Measurements from ENCODE around the gene FBN1.

Gene FBN1

GRCh38 chr15:48528921-48529320 is 116.6 kb downstream of the FBN1 start:
- no peak overlapping the region for H3K23ac ChIP-seq (ENCODE audit: low read length)
- H3K18ac ChIP-seq (ENCODE audit: low read length) = no peak overlapping the region
- H3K79me2 ChIP-seq (ENCODE audit: control insufficient read depth, insufficient read depth, low read length) = no peaks in the 10 kb centered on the region
- no CpG with 5 or more reads among the region's 4 CpGs for WGBS (ENCODE audit: extremely low coverage, insufficient coverage, low lambda C conversion rate)
- no peak overlapping the region for H3K4me2 ChIP-seq (ENCODE audit: low read length)
- no peak overlapping the region for H3K27ac ChIP-seq (ENCODE audit: low read depth, low read length)
- no peak overlapping the region for H4K8ac ChIP-seq (ENCODE audit: low read depth, low read length)
- H3K36me3 ChIP-seq (ENCODE audit: control insufficient read depth, insufficient read depth, low read length) = no peaks in the 10 kb centered on the region
- H3K27me3 ChIP-seq (ENCODE audit: insufficient read depth, low read length, poor library complexity) = no peaks in the 10 kb centered on the region
- H2BK5ac ChIP-seq (ENCODE audit: low read length) = no peak overlapping the region
- H2AK5ac ChIP-seq (ENCODE audit: low read length) = no peak overlapping the region
- no peak overlapping the region for H3K4ac ChIP-seq (ENCODE audit: low read depth, low read length)
- H4K5ac ChIP-seq (ENCODE audit: low read length) = no peak overlapping the region
- H2BK15ac ChIP-seq (replicated peaks; ENCODE audit: low read depth) = no peak overlapping the region
- H3K4me3 ChIP-seq (ENCODE audit: low read length) = no peak overlapping the region
- H3K9ac ChIP-seq (ENCODE audit: low read length) = no peak overlapping the region
- H3K4me1 ChIP-seq (ENCODE audit: control insufficient read depth, low read depth, low read length) = no peaks in the 10 kb centered on the region
- no peak overlapping the region for H2BK120ac ChIP-seq (ENCODE audit: low read depth, low read length)
- no peak overlapping the region for H3K56ac ChIP-seq (ENCODE audit: low read length)
- H3K79me1 ChIP-seq (ENCODE audit: low read length) = no peaks in the 10 kb centered on the region
- no peak for DNase-seq

GRCh38 chr15:48527517-48527916 is 118.0 kb downstream of the FBN1 start:
- no peak overlapping the region for H4K8ac ChIP-seq (ENCODE audit: low read depth, low read length)

DNA sequence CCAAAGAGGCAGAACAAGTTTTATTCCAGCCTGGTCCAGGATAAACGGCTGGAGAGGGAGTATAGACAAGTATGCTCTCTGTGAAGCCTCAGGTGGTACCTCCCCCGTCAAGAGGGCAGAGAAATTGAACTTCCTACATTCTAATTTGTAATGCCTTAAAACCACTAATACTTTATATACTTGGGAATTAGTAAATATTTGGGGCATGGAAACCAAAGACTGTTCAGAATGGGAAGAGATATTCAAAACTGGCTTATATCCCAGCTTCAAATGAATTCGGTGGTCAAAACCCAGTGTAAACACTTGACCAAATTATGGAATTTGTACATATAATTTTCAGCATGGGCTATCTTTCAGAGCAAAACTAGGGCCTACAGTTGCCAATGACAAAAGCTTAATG is 122.6 kb downstream of the FBN1 start:
- Histone ChIP-seq H4K8ac (ENCODE audit: low read depth, low read length) (no peak overlapping the region), H3K4me2 (ENCODE audit: low read length) (no peak overlapping the region), H2BK120ac (ENCODE audit: low read depth, low read length) (no peak overlapping the region), H3K56ac (ENCODE audit: low read length) (no peak overlapping the region), H3K9ac (ENCODE audit: low read length) (no peak overlapping the region), H3K4me3 (ENCODE audit: low read length) (no peak overlapping the region), H3K18ac (ENCODE audit: low read length) (no peak overlapping the region), H3K27ac (ENCODE audit: low read depth, low read length) (no peak overlapping the region), H3K4me1 (ENCODE audit: control insufficient read depth, low read depth, low read length) (no peaks in the 10 kb centered on the region), H2AK5ac (ENCODE audit: low read length) (no peak overlapping the region), H2BK15ac (replicated peaks; ENCODE audit: low read depth) (no peak overlapping the region), H3K36me3 (ENCODE audit: control insufficient read depth, insufficient read depth, low read length) (no peaks in the 10 kb centered on the region), H3K27me3 (ENCODE audit: insufficient read depth, low read length, poor library complexity) (no peaks in the 10 kb centered on the region), H3K4ac (ENCODE audit: low read depth, low read length) (no peak overlapping the region), H2BK5ac (ENCODE audit: low read length) (no peak overlapping the region), H4K5ac (ENCODE audit: low read length) (no peak overlapping the region), H3K79me2 (ENCODE audit: control insufficient read depth, insufficient read depth, low read length) (no peaks in the 10 kb centered on the region), H3K23ac (ENCODE audit: low read length) (no peak overlapping the region), H3K79me1 (ENCODE audit: low read length) (no peaks in the 10 kb centered on the region)
- no CpG with 5 or more reads among the region's 3 CpGs for WGBS (ENCODE audit: extremely low coverage, insufficient coverage, low lambda C conversion rate)
- DNase-seq = no peak

More at GRCh38 chr15:48527517-48527916, 118.0 kb downstream of the FBN1 start:
- H2BK15ac ChIP-seq (replicated peaks; ENCODE audit: low read depth) = no peak overlapping the region
- H3K23ac ChIP-seq (ENCODE audit: low read length) = no peak overlapping the region
- no peak overlapping the region for H3K18ac ChIP-seq (ENCODE audit: low read length)
- no peak overlapping the region for H4K5ac ChIP-seq (ENCODE audit: low read length)
- H3K4me2 ChIP-seq (ENCODE audit: low read length) = no peak overlapping the region
- no peak overlapping the region for H2BK120ac ChIP-seq (ENCODE audit: low read depth, low read length)
- no peak overlapping the region for H3K4ac ChIP-seq (ENCODE audit: low read depth, low read length)
- H2BK5ac ChIP-seq (ENCODE audit: low read length) = no peak overlapping the region
- H3K56ac ChIP-seq (ENCODE audit: low read length) = no peak overlapping the region
- no peaks in the 10 kb centered on the region for H3K4me1 ChIP-seq (ENCODE audit: control insufficient read depth, low read depth, low read length)
- no peak overlapping the region for H2AK5ac ChIP-seq (ENCODE audit: low read length)
- H3K4me3 ChIP-seq (ENCODE audit: low read length) = no peak overlapping the region
- H3K79me2 ChIP-seq (ENCODE audit: control insufficient read depth, insufficient read depth, low read length) = no peaks in the 10 kb centered on the region
- DNase-seq = no peak
- no CpG with 5 or more reads among the region's 2 CpGs for WGBS (ENCODE audit: extremely low coverage, insufficient coverage, low lambda C conversion rate)
- no peak overlapping the region for H3K27ac ChIP-seq (ENCODE audit: low read depth, low read length)
- no peaks in the 10 kb centered on the region for H3K36me3 ChIP-seq (ENCODE audit: control insufficient read depth, insufficient read depth, low read length)
- H3K79me1 ChIP-seq (ENCODE audit: low read length) = no peaks in the 10 kb centered on the region
- H3K27me3 ChIP-seq (ENCODE audit: insufficient read depth, low read length, poor library complexity) = no peaks in the 10 kb centered on the region
- H3K9ac ChIP-seq (ENCODE audit: low read length) = no peak overlapping the region

- Histone ChIP-seq H4K8ac (ENCODE audit: low read depth, low read length) (no peak overlapping the region), H3K4ac (ENCODE audit: low read depth, low read length) (no peak overlapping the region), H2AK5ac (ENCODE audit: low read length) (no peak overlapping the region), H3K4me3 (ENCODE audit: low read length) (no peak overlapping the region), H3K56ac (ENCODE audit: low read length) (no peak overlapping the region), H2BK120ac (ENCODE audit: low read depth, low read length) (no peak overlapping the region), H3K18ac (ENCODE audit: low read length) (no peak overlapping the region), H3K23ac (ENCODE audit: low read length) (no peak overlapping the region), H4K5ac (ENCODE audit: low read length) (no peak overlapping the region), H3K27me3 (ENCODE audit: insufficient read depth, low read length, poor library complexity) (no peaks in the 10 kb centered on the region), H3K4me1 (ENCODE audit: control insufficient read depth, low read depth, low read length) (no peaks in the 10 kb centered on the region), H2BK15ac (replicated peaks; ENCODE audit: low read depth) (no peak overlapping the region), H3K36me3 (ENCODE audit: control insufficient read depth, insufficient read depth, low read length) (no peaks in the 10 kb centered on the region), H2BK5ac (ENCODE audit: low read length) (no peak overlapping the region), H3K27ac (ENCODE audit: low read depth, low read length) (no peak overlapping the region), H3K4me2 (ENCODE audit: low read length) (no peak overlapping the region), H3K9ac (ENCODE audit: low read length) (no peak overlapping the region), H3K79me2 (ENCODE audit: control insufficient read depth, insufficient read depth, low read length) (no peaks in the 10 kb centered on the region), H3K79me1 (ENCODE audit: low read length) (no peaks in the 10 kb centered on the region)
- DNase-seq = no peak
Measured at GRCh38 chr15:48522123-48522522, 123.4 kb downstream of the FBN1 start.

DNA sequence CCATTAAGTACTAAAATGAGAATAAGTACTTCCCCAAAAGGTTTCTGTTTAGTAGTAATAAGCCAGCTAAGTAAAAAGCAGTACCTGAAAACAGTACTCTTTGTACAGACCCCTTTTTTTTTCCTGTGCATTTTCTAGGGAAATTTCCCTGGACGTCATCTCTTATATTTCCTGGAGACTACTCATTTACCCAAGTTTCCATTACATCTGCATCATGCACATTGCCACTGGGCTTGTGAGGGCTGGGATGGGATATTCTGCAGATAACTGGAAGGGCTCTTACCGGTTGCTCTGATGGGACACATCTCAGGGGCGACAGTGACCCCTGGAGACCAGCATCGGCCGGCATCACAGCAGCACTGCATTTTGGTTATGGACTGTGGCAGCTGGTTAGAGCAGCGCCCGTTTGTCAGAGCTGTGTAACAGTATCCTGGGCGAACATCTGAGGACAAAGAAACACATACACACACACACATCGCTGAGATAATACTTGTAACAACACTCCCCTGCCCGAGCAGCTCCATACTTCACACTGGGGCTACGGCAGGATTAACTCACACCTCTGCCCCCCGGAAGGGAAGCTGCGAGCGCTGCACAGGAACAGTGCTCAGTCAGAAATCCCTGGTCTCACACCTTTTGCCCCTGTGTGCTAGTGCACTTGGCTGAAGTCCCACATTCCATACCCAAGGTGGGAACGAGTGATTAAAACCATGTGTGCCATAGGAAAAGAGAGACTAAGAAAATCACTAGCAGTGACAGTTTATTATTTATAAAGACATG is 124.9 kb downstream of the FBN1 start:
- no peaks in the 10 kb centered on the region for H3K27me3 ChIP-seq (ENCODE audit: insufficient read depth, low read length, poor library complexity)
- H3K4me3 ChIP-seq (ENCODE audit: low read length) = no peak overlapping the region
- H3K27ac ChIP-seq (ENCODE audit: low read depth, low read length) = no peak overlapping the region
- no peak overlapping the region for H3K23ac ChIP-seq (ENCODE audit: low read length)
- WGBS (ENCODE audit: extremely low coverage, insufficient coverage, low lambda C conversion rate) = no CpG with 5 or more reads among the region's 15 CpGs
- H4K8ac ChIP-seq (ENCODE audit: low read depth, low read length) = no peak overlapping the region
- H3K79me2 ChIP-seq (ENCODE audit: control insufficient read depth, insufficient read depth, low read length) = no peaks in the 10 kb centered on the region
- no peaks in the 10 kb centered on the region for H3K79me1 ChIP-seq (ENCODE audit: low read length)
- no peak overlapping the region for H3K4ac ChIP-seq (ENCODE audit: low read depth, low read length)
- no peak overlapping the region for H3K56ac ChIP-seq (ENCODE audit: low read length)
- H2BK5ac ChIP-seq (ENCODE audit: low read length) = no peak overlapping the region
- H2AK5ac ChIP-seq (ENCODE audit: low read length) = no peak overlapping the region
- H3K36me3 ChIP-seq (ENCODE audit: control insufficient read depth, insufficient read depth, low read length) = no peaks in the 10 kb centered on the region
- no peak overlapping the region for H3K4me2 ChIP-seq (ENCODE audit: low read length)
- no peak overlapping the region for H2BK120ac ChIP-seq (ENCODE audit: low read depth, low read length)
- no peak overlapping the region for H3K9ac ChIP-seq (ENCODE audit: low read length)
- no peaks in the 10 kb centered on the region for H3K4me1 ChIP-seq (ENCODE audit: control insufficient read depth, low read depth, low read length)
- H2BK15ac ChIP-seq (replicated peaks; ENCODE audit: low read depth) = no peak overlapping the region
- H4K5ac ChIP-seq (ENCODE audit: low read length) = no peak overlapping the region
- H3K18ac ChIP-seq (ENCODE audit: low read length) = no peak overlapping the region
- DNase-seq = peak; percentile 71

DNA sequence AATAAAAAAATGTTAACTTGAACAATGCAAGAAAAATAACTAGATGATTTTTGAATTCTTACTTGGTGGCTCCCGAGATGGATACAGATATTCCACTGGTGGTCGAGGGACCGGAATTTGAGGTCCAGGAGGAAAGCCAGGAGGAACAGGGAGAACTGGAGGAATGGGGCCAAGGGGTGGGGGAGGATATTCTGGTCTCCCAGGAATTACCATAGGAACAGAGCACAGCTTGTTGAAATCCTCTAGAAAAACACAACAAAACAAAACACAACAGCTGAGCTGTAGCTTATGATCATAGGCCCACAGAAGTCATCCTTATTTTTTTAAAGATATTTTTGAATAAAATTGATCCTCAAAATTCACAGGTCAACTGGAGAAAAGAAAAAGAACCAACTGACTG is 129.4 kb downstream of the FBN1 start:
- WGBS (ENCODE audit: extremely low coverage, insufficient coverage, low lambda C conversion rate) = no CpG with 5 or more reads among the region's 3 CpGs
- Histone ChIP-seq H3K36me3 (ENCODE audit: control insufficient read depth, insufficient read depth, low read length) (no peaks in the 10 kb centered on the region), H4K5ac (ENCODE audit: low read length) (no peak overlapping the region), H3K4me3 (ENCODE audit: low read length) (no peak overlapping the region), H2AK5ac (ENCODE audit: low read length) (no peak overlapping the region), H3K4me2 (ENCODE audit: low read length) (no peak overlapping the region), H4K8ac (ENCODE audit: low read depth, low read length) (no peak overlapping the region), H3K18ac (ENCODE audit: low read length) (no peak overlapping the region), H3K79me1 (ENCODE audit: low read length) (no peaks in the 10 kb centered on the region), H3K79me2 (ENCODE audit: control insufficient read depth, insufficient read depth, low read length) (no peaks in the 10 kb centered on the region), H3K9ac (ENCODE audit: low read length) (no peak overlapping the region), H2BK5ac (ENCODE audit: low read length) (no peak overlapping the region), H3K4ac (ENCODE audit: low read depth, low read length) (no peak overlapping the region), H3K27ac (ENCODE audit: low read depth, low read length) (no peak overlapping the region), H3K4me1 (ENCODE audit: control insufficient read depth, low read depth, low read length) (no peaks in the 10 kb centered on the region), H2BK15ac (replicated peaks; ENCODE audit: low read depth) (no peak overlapping the region), H2BK120ac (ENCODE audit: low read depth, low read length) (no peak overlapping the region), H3K27me3 (ENCODE audit: insufficient read depth, low read length, poor library complexity) (no peaks in the 10 kb centered on the region), H3K56ac (ENCODE audit: low read length) (no peak overlapping the region), H3K23ac (ENCODE audit: low read length) (no peak overlapping the region)
- no peak for DNase-seq

All from mesendoderm (in vitro differentiated cells).